ENCODE measurements around the gene VAX1.

GRCh38 chr10:117167789-117168674, 30.0 kb upstream of the VAX1 start:
- TF ChIP-seq CTCF (IDR thresholded peaks at IDR 0.05) (peak; percentile 77 to 93 (median 90)), POLR2A (IDR thresholded peaks at IDR 0.05) (no peak), POLR2AphosphoS5 (IDR thresholded peaks at IDR 0.05) (no peak)

All from upper lobe of left lung (tissue), 4 donors.